ENCODE measurements around the gene RIPK4. TPM values are rescaled to one million over a fixed set of nuclear protein-coding genes. Genes with fewer than 3 reads are reported as not detected.
A peak's percentile ranks its signal among the peaks of the same experiment; 100 is the strongest.

The RIPK4 gene
- total and polyA plus RNA-seq, 2 of the 13 experiments (the other 11 are each of a cell fraction or from before 2014, with no cell fraction given) = 3.1 to 4.9 TPM

DNA sequence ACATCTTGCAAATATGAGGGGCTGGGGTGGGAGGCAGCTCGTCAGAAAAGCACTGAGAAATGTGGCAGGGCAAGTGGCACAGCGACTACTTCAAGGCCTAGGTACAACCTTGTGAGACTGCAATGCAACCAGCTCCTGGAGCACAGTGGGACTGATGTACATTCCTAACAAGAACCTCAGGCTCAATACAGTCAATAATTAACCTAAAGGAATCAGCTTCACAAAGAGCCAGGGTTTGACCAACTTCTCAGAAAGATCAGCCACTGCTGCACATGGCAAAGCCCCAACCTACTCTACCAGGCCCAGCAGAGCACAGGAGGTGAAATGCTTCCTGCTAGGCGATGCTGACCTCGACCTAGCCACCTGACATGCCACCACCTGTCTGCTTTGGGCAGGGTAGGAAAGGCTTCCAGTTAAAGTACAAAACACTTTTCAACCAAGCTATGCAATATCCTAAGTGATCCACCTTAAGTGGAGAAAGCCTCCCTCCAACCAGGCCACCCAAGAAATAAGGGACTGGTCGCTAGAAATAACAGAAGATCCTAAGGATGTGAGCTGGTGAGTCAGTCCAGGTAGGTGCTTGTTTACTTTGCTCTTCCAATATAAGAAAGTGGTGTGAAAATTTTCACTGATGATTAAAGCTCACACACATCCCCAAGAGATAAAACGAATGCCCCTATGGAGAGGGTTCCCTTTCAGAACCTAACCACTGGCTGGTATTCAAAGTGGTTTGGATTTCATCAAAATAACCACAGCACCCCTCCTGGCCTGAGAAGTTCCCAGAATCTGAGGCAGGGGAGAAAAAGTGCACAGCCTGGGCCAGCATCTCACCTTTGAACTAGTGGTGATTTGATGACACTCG, 2.1 kb downstream of the RIPK4 start (continued):
- TF ChIP-seq SOX6 (IDR thresholded peaks at IDR 0.05) = no peak
- TF ChIP-seq SOX6 (CRISPR knock-in tag; IDR thresholded peaks at IDR 0.05) = peak; percentile 32; the same call in 1 of the 2 replicates
- TF ChIP-seq ZFAT (CRISPR knock-in tag; conservative IDR thresholded peaks at IDR 0.05) = no peak
- TF ChIP-seq, protein P1, sequence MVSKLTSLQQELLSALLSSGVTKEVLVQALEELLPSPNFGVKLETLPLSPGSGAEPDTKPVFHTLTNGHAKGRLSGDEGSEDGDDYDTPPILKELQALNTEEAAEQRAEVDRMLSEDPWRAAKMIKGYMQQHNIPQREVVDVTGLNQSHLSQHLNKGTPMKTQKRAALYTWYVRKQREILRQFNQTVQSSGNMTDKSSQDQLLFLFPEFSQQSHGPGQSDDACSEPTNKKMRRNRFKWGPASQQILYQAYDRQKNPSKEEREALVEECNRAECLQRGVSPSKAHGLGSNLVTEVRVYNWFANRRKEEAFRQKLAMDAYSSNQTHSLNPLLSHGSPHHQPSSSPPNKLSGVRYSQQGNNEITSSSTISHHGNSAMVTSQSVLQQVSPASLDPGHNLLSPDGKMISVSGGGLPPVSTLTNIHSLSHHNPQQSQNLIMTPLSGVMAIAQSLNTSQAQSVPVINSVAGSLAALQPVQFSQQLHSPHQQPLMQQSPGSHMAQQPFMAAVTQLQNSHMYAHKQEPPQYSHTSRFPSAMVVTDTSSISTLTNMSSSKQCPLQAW (CRISPR knock-in tag; IDR thresholded peaks at IDR 0.05) = peak; percentile 61
- TF ChIP-seq, protein P2, sequence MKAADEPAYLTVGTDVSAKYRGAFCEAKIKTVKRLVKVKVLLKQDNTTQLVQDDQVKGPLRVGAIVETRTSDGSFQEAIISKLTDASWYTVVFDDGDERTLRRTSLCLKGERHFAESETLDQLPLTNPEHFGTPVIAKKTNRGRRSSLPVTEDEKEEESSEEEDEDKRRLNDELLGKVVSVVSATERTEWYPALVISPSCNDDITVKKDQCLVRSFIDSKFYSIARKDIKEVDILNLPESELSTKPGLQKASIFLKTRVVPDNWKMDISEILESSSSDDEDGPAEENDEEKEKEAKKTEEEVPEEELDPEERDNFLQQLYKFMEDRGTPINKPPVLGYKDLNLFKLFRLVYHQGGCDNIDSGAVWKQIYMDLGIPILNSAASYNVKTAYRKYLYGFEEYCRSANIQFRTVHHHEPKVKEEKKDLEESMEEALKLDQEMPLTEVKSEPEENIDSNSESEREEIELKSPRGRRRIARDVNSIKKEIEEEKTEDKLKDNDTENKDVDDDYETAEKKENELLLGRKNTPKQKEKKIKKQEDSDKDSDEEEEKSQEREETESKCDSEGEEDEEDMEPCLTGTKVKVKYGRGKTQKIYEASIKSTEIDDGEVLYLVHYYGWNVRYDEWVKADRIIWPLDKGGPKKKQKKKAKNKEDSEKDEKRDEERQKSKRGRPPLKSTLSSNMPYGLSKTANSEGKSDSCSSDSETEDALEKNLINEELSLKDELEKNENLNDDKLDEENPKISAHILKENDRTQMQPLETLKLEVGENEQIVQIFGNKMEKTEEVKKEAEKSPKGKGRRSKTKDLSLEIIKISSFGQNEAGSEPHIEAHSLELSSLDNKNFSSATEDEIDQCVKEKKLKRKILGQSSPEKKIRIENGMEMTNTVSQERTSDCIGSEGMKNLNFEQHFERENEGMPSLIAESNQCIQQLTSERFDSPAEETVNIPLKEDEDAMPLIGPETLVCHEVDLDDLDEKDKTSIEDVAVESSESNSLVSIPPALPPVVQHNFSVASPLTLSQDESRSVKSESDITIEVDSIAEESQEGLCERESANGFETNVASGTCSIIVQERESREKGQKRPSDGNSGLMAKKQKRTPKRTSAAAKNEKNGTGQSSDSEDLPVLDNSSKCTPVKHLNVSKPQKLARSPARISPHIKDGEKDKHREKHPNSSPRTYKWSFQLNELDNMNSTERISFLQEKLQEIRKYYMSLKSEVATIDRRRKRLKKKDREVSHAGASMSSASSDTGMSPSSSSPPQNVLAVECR (CRISPR knock-in tag; IDR thresholded peaks at IDR 0.05; ENCODE audit: borderline replicate concordance) = peak; percentile 39; the same call in 1 of the 2 replicates
- 0 out of 2 replicates have a peak, but pooled peaks have one; percentile 38 for TF ChIP-seq ZNF331 (CRISPR knock-in tag; IDR thresholded peaks at IDR 0.05)
- TF ChIP-seq, protein P3, sequence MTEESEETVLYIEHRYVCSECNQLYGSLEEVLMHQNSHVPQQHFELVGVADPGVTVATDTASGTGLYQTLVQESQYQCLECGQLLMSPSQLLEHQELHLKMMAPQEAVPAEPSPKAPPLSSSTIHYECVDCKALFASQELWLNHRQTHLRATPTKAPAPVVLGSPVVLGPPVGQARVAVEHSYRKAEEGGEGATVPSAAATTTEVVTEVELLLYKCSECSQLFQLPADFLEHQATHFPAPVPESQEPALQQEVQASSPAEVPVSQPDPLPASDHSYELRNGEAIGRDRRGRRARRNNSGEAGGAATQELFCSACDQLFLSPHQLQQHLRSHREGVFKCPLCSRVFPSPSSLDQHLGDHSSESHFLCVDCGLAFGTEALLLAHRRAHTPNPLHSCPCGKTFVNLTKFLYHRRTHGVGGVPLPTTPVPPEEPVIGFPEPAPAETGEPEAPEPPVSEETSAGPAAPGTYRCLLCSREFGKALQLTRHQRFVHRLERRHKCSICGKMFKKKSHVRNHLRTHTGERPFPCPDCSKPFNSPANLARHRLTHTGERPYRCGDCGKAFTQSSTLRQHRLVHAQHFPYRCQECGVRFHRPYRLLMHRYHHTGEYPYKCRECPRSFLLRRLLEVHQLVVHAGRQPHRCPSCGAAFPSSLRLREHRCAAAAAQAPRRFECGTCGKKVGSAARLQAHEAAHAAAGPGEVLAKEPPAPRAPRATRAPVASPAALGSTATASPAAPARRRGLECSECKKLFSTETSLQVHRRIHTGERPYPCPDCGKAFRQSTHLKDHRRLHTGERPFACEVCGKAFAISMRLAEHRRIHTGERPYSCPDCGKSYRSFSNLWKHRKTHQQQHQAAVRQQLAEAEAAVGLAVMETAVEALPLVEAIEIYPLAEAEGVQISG (CRISPR knock-in tag; IDR thresholded peaks at IDR 0.05) = 0 out of 2 replicates have a peak, but pooled peaks have one; percentile 30
- TF ChIP-seq GATAD2A (CRISPR knock-in tag; IDR thresholded peaks at IDR 0.05) = 0 out of 2 replicates have a peak, but pooled peaks have one; percentile 32
- TF ChIP-seq, protein P4, sequence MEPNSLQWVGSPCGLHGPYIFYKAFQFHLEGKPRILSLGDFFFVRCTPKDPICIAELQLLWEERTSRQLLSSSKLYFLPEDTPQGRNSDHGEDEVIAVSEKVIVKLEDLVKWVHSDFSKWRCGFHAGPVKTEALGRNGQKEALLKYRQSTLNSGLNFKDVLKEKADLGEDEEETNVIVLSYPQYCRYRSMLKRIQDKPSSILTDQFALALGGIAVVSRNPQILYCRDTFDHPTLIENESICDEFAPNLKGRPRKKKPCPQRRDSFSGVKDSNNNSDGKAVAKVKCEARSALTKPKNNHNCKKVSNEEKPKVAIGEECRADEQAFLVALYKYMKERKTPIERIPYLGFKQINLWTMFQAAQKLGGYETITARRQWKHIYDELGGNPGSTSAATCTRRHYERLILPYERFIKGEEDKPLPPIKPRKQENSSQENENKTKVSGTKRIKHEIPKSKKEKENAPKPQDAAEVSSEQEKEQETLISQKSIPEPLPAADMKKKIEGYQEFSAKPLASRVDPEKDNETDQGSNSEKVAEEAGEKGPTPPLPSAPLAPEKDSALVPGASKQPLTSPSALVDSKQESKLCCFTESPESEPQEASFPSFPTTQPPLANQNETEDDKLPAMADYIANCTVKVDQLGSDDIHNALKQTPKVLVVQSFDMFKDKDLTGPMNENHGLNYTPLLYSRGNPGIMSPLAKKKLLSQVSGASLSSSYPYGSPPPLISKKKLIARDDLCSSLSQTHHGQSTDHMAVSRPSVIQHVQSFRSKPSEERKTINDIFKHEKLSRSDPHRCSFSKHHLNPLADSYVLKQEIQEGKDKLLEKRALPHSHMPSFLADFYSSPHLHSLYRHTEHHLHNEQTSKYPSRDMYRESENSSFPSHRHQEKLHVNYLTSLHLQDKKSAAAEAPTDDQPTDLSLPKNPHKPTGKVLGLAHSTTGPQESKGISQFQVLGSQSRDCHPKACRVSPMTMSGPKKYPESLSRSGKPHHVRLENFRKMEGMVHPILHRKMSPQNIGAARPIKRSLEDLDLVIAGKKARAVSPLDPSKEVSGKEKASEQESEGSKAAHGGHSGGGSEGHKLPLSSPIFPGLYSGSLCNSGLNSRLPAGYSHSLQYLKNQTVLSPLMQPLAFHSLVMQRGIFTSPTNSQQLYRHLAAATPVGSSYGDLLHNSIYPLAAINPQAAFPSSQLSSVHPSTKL (CRISPR knock-in tag; IDR thresholded peaks at IDR 0.05) = peak; percentile 27; the same call in 1 of the 2 replicates
- no peak for TF ChIP-seq ZNF781 (CRISPR knock-in tag; IDR thresholded peaks at IDR 0.05; ENCODE audit: borderline replicate concordance, not compliant biosample characterization)
- no peak for TF ChIP-seq HOXA7 (CRISPR knock-in tag; IDR thresholded peaks at IDR 0.05)
- TF ChIP-seq NFKB2 (CRISPR knock-in tag; IDR thresholded peaks at IDR 0.05; ENCODE audit: borderline replicate concordance) = peak; percentile 38; the same call in 1 of the 2 replicates
- TF ChIP-seq ZNF20 (CRISPR knock-in tag; IDR thresholded peaks at IDR 0.05) = no peak
- TF ChIP-seq STAG1 (CRISPR knock-in tag; IDR thresholded peaks at IDR 0.05) = peak; percentile 21; the same call in 1 of the 2 replicates
- 0 out of 2 replicates have a peak, but pooled peaks have one; percentile 9 for TF ChIP-seq ZNF629 (CRISPR knock-in tag; conservative IDR thresholded peaks at IDR 0.05)
- peak; percentile 31; the same call in 1 of the 2 replicates for TF ChIP-seq ISL2 (CRISPR knock-in tag; IDR thresholded peaks at IDR 0.05)
